A673 (cell line): ENCODE results near the gene CINP. TPM values are rescaled to one million over a fixed set of nuclear protein-coding genes. Genes with fewer than 3 reads are reported as not detected.

Experiments
- BruUV-seq: library from RNA; stranded (reverse); fragments of 400-500 nt; replicated peaks from 2 replicates; lab custom pipeline; 2021; lab: Mats Ljungman, UMichigan
- CTCF ChIA-PET: fragments of 300-600 bp; sonication (Branson Sonifier 250); formaldehyde crosslinking; loops from one replicate; lab custom pipeline; 2022; ENCODE audit warnings: antibody characterized with exemption; lab: Charles Lee
- POLR2A ChIA-PET: fragments of 300-600 bp; sonication (Branson Sonifier 250); formaldehyde crosslinking; loops from one replicate; lab custom pipeline; 2022; ENCODE audit warnings: antibody characterized with exemption; ENCODE audit not compliant: low non-redundant PET; lab: Charles Lee
- DNase-seq: peaks from one replicate; pipeline ENCODE4 v3.0.0-alpha.2; 2015; ENCODE audit warnings: low spot score
- H3K27ac ChIP-seq: fragments of 200-600 bp; sonication (generic); 2 replicates; pipeline ENCODE4 v1.5.1; 2016; ENCODE audit warnings: mixed run types, low read depth, mild to moderate bottlenecking, mixed read lengths, antibody characterized with exemption, low read length; ENCODE audit not compliant: poor library complexity, severe bottlenecking
- H3K27me3 ChIP-seq: fragments of 200-600 bp; sonication (generic); replicated peaks from 2 replicates; pipeline ENCODE4 v1.6.1; 2017; ENCODE audit warnings: mixed run types, low read depth, mild to moderate bottlenecking, mixed read lengths, antibody characterized with exemption, low read length; ENCODE audit not compliant: insufficient read depth, poor library complexity
- H3K36me3 ChIP-seq: fragments of 200-600 bp; sonication (generic); 2 replicates; pipeline ENCODE4 v1.6.1; 2016; ENCODE audit warnings: mixed run types, mild to moderate bottlenecking, mixed read lengths, antibody characterized with exemption, low read length; ENCODE audit not compliant: insufficient read depth, poor library complexity, severe bottlenecking
- H3K4me1 ChIP-seq: fragments of 200-600 bp; sonication (generic); 2 replicates; pipeline ENCODE4 v1.6.1; 2017; ENCODE audit warnings: mixed run types, mild to moderate bottlenecking, mixed read lengths, antibody characterized with exemption, low read length; ENCODE audit not compliant: insufficient read depth, poor library complexity, severe bottlenecking
- H3K4me3 ChIP-seq: fragments of 200-600 bp; sonication (generic); 2 replicates; pipeline ENCODE4 v1.5.1; 2016; ENCODE audit warnings: low read depth, mixed run types, mild to moderate bottlenecking, mixed read lengths, low read length; ENCODE audit not compliant: poor library complexity, severe bottlenecking
- H3K9me3 ChIP-seq: fragments of 200-600 bp; sonication (generic); 2 replicates; pipeline ENCODE4 v1.6.1; 2016; ENCODE audit warnings: mixed run types, low read depth, mild to moderate bottlenecking, mixed read lengths, antibody characterized with exemption, low read length; ENCODE audit not compliant: poor library complexity, severe bottlenecking
- CTCF ChIP-seq: fragments of 300-800, 200-600 bp; sonication (generic); conservative IDR thresholded peaks from 2 replicates; pipeline ENCODE4 v1.5.1; 2017; ENCODE audit warnings: low read depth, mild to moderate bottlenecking, antibody characterized with exemption, low read length, moderate library complexity, mixed read lengths
- EZH2 ChIP-seq: fragments of 200-600 bp; sonication (generic); IDR thresholded peaks from 2 replicates; pipeline ENCODE4 v1.6.1; 2017; ENCODE audit warnings: borderline replicate concordance, low read depth, mild to moderate bottlenecking, mixed read lengths, antibody characterized with exemption, low read length; ENCODE audit not compliant: poor library complexity, severe bottlenecking
- intact Hi-C: fragments of 100-400 bp; cut with micrococcal nuclease; formaldehyde crosslinking; loops from one replicate; pipeline ENCODE4 v1.10.0; 2022; ENCODE audit not compliant: unreplicated experiment
- total RNA-seq: library from RNA; stranded (reverse); gene quantifications from 2 replicates; pipeline ENCODE4 v1.2.3, GENCODE V29; 2021

The CINP gene
- total RNA-seq, 1 experiment from 2014 or later: 46.6 TPM

DNA sequence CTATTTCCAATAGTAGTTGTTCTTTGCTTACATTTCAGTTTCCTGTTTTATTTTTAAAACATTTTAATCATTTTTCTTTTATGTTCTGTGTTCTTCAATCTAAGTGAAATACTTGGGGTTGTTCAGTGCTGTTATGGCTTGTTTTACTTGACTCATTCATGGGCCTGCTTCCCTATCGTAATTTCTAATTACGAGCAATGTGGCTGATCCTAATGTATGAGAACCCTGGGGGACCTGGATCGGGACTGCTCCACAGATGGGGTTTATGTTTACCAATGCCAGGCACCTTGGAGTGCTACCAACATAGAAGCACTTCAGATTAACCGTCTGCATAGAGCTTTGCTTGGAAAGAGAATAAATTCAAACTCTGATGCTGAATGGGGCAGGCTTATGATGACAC is 29.8 kb upstream of the CINP start:
- POLR2A ChIA-PET: no interaction called here
- intact Hi-C loops: no loop called here

GRCh38 chr14:102390064-102390855 is 27.6 kb upstream of the CINP start:
- CTCF ChIA-PET: no interaction called here
- no peak overlapping the region for H3K27ac ChIP-seq
- no peaks in the 10 kb centered on the region for H3K4me1 ChIP-seq
- H3K4me3 ChIP-seq: no peak overlapping the region
- H3K27me3 ChIP-seq: no peaks in the 10 kb centered on the region
- POLR2A ChIA-PET: interaction anchor here (0.7 kb wide), 1 partner anchor 38 kb away, joined by 3 read pairs; no protein-coding TSS in a partner anchor
- H3K36me3 ChIP-seq: no peaks in the 10 kb centered on the region
- H3K9me3 ChIP-seq: no peaks in the 10 kb centered on the region
- TF ChIP-seq EZH2: no peak
- no peak for DNase-seq
- no TSS peak for BruUV-seq
- intact Hi-C loops: no loop called here

More for the DNA sequence above, 29.8 kb upstream of the CINP start:
- no peak overlapping the region for H3K4me3 ChIP-seq
- no peak for TF ChIP-seq EZH2
- TF ChIP-seq CTCF: no peak
- DNase-seq: no peak
- no peaks in the 10 kb centered on the region for H3K36me3 ChIP-seq
- no peaks in the 10 kb centered on the region for H3K4me1 ChIP-seq
- BruUV-seq: no TSS peak
- CTCF ChIA-PET: interaction anchor here (1.1 kb wide), 1 partner anchor 45 kb away, joined by 5 read pairs; no protein-coding TSS in a partner anchor
- H3K27me3 ChIP-seq: no peaks in the 10 kb centered on the region
- no peak overlapping the region for H3K27ac ChIP-seq
- H3K9me3 ChIP-seq: no peaks in the 10 kb centered on the region

DNA sequence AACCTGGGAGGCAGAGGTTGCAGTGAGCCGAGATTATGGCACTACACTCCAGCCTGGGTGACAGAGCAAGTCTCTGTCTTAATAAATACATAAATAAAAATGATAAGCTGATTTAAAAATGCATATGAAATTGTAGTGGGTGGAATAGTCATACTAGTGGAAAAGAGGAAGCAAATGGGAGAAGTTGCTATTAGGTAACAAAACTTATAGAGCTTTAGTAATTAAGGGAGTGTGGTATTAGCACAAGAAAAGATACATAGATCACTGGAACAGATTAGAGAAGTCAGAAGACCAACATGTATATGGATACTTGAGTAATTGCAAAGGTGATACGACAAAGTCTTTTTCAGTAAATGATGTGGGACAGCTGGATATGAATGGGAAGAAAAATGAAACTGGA is 26.6 kb upstream of the CINP start:
- no peak overlapping the region for H3K27ac ChIP-seq
- H3K27me3 ChIP-seq: no peaks in the 10 kb centered on the region
- BruUV-seq: no TSS peak
- DNase-seq: no peak
- H3K4me3 ChIP-seq: no peak overlapping the region
- H3K9me3 ChIP-seq: no peaks in the 10 kb centered on the region
- no peaks in the 10 kb centered on the region for H3K36me3 ChIP-seq
- TF ChIP-seq EZH2 (no peak), CTCF (no peak)
- POLR2A ChIA-PET: no interaction called here
- CTCF ChIA-PET: no interaction called here
- intact Hi-C loops: no loop called here
- H3K4me1 ChIP-seq: no peaks in the 10 kb centered on the region
